Kidney tubule cell (primary cell): ENCODE measurements around the gene SLC25A20.
"Not testable (repeated sequence)": the region's sequence is repeated elsewhere in the genome, so short reads cannot be mapped to it uniquely, and the experiment has no call there.

Experiments used
- DNase-seq: peaks from one replicate; pipeline ENCODE4 v3.0.0-alpha.2; 2018; ENCODE audit warnings: low spot score

SLC25A20 gene

DNA sequence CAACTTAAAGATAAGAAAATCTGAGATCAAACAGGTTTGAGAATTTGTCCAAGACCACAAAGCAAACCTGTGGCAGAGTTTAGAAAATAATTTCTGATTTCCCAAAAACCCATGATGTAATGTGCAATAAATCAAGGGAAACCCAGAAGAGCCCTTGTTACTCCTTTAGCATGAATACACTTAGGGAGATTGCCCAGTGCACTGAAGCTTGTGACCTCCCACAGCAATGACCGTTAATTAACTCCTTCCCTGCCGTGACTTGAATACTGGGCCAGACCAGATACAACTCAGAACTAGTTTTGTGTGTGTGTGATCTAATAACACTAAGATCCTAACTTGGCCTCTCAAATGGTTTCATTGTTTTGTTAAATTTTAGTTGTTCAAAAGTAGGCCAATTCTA lies 53.5 kb downstream of the SLC25A20 start:
- DNase-seq = peak; percentile 35

DNA sequence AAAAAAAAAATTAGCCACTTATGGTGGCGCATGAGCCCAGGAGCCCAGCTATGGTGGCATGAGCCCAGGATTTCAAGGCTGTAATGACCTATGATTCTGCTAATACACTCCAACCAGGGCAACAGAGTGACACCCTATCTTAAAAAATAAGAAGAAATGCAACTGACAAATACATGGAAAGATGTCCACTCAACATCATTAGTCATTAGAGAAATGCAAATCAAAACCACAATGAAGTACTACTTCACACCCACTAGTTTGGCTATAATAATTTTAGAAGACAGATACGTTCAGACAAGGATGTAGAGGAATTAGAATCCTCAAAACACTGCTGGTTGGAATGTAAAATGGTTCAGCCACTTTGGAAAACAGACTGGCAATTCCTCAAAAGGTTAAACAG lies 61.5 kb downstream of the SLC25A20 start:
- no peak for DNase-seq

DNA sequence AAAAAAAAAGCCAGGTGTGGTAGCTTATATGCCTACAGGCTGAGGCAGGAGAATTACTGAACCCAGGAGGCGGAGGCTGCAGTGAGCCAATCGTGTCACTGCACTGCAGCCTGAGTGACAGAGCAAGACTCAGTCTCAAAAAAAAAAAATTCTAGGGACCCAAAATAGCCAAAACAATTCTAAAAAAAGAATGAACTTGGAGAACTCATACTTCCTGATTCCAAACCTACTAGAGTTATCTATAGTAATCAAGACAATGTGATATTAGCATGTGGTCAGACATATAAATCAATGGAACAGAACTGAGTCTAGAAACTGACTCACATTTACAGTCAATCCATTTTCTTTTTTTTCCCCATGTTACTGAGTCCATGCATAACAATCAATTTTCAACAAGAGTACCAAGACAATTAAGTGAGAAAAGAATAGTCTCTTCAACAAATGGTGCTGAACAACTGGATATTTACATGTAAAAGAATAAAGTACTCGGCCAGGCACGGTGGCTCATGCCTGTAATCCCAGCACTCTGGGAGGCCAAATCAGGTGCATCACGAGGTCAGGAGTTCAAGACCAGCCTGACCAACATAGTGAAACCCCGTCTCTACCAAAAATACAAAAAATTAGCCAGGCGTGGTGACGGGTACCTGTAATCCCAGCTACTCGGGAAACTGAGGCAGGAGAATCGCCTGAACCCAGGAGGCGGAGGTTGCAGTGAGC lies 62.9 kb downstream of the SLC25A20 start:
- DNase-seq = no peak

DNA sequence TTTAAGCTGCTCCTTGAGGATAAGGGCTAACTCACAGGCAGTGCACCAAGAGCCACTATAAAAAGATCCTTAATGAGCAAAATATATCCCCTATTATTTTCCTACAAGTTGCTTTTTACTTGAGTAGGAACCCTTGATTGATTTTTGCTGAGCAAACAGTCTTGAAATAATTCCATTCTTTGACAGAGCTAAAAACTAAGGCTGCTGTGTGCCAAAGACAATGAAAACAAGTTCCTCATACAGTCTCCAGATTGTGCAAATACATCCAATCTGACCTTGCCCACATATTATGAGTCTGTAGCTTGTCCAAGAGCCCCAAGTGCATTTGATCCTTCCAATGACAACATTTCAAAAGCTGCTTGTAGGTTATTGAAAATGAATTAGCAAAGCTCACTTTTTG lies 66.0 kb downstream of the SLC25A20 start:
- DNase-seq = no peak

DNA sequence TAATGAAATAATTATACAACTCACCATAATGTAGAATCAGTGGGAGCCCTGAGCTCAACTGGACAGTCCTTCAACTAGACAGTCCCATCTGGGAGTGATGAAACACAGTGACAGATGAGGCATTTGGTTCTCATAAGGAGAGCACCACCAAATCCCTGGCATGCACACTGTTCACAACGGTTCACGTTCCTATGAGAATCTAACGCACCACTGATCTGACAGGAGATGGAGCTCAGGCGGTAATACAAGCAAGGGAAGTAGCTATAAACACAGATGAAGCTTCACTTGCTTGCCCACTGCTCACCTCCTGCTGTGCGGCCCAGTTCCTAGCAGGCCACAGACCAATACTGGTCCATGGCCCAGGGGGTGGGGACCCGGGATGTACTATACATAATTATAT lies 68.0 kb downstream of the SLC25A20 start:
- DNase-seq = no peak

DNA sequence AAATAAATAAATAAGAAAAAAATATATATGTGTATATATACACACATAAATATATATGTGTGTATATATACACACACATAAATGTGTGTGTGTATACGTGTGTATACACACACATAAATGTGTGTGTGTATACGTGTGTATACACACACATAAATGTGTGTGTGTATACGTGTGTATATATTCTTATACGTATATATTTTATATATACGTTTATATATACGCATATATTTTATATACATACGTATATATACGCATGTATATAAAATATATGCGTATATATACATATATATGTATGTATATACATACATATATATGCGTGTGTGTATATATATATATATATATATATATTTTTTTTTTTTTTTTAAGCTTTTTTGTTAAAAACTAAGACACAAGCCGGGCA lies 69.2 kb downstream of the SLC25A20 start:
- DNase-seq = not testable (repeated sequence)

DNA sequence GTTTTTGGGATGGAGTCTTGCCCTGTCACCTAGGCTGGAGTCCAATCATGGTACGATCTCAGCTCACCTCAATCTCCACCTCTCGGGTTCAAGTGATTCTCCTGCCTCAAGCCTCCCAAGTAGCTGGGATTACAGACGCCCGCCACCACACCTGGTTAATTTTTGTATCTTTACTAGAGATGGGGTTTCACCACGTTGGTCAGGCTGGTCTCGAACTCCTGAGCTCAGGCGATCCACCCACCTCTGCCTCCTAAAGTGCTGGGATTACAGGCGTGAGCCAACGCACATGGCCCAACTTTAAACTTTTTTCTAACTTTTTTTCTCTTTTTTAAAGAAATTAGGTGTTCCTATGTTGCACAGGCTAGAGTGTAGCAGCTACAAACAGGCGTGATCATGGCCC lies 70.8 kb downstream of the SLC25A20 start:
- DNase-seq = not testable (repeated sequence)

DNA sequence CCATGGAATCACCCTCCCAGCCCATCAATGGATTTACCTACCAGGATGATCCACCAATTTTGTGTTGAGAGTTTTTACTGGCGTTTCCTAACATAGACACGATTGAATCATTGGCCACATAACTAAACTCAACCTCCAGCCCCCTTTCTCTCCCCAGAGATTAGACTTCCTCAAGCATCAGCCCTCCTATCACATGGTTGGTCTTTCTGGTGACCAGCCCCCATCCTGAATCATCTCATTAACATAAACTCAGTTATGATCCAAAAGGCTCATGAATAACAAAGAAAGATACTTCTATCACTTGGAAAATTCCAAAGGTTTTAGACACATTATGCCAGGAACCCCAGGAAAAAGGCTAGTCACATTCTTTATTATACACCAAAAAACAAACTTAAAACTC lies 72.2 kb downstream of the SLC25A20 start:
- DNase-seq = peak; percentile 67

DNA sequence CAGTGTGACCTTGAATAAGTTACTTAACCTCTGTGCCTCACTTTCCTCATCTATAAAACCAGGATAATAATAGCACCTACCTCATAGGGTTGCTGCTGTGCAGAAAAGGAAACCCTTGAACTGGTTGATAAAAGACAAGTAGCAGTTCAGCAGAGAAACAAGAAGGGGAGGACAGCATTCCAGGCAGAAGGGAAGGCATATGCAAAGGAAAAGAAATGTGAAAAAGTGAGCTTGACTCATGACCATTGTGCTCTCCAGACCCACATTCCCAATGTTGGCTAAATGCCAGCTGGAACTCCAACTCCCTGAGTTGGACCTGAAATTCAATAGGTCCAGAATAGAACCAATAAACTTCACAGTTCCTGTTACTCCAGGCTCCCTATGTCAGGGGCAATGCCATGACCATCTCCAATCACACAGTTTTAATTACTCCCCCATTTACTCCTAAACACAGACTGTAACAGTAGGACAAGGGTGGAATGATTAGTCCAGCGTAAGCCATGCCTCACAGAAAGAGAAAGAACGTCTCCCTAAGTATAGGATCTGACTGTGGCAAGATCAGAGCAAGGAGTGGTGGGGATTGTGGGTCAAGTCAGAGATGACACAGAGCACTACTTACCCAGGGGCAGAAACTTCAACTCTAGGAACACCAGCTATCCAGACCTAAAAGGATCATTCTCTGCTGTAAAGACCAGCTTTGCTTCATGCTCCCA lies 77.9 kb downstream of the SLC25A20 start:
- DNase-seq = peak; percentile 65

DNA sequence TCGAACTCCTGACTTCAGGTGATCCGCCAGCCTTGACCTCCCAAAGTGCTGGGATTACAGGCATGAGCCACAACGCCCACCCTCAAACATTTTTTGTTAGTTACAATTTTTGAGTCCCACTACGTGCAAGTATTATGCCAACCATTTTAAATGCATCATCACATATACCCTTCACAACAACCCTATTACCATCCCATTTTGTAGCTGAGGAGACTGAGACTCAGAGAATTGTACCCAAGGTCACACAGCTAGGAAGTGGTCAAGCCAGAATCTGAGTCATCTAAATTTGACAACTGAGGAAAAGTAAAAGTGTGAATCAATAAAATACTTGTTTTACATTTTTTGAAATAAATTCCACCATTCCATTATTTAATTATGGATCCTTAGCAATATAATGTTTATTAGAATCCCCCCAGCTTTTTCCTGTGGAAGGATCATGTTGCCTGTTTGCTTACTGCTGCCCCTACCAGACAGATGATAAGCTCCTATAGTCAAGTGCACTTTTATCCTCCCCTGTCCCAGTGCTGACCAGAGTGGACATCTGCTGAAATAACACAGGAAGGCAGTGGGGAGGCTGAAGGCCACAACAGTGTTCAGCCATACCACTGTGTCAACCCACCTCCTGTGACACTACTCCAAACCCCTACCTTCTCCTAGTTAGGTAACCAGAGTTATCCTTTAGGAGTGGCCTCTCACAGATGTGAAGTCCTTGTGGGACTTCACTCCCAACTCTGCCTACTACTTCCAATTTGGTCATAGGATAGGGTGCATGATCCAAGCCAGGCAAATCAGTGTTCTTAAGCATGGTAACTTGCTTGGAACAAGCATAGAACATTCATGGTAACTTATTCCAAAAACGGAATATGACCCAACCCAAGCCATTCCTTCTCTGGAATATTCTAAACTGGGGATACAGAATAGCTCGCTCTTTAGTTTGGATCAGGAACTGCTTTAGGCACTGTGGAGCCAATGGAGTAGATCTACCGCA lies 79.2 kb downstream of the SLC25A20 start:
- no peak for DNase-seq

DNA sequence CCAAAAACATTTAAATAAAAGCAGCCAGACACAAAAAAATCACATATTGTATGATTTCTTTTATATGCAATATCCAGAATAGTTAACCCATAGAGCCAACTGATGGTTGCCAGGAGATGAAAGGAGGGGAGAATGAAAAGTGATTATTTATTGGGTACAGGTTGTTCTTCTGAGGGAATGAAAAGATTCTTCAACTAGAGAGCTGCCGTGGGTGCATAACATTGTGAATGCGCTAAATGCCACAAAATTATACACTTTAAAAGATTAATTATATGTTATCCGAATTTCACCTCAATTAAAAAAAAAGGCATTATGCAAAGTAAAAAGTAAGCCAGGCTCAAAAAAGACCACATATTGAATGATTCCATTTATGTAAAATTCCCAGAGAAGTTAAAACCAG lies 87.2 kb downstream of the SLC25A20 start:
- DNase-seq = no peak
